K562 (cell line): ENCODE data around the gene LY6G6C. TPM values are rescaled to one million over a fixed set of nuclear protein-coding genes. Genes with fewer than 3 reads are reported as not detected.

Source experiments
- BCOR ChIP-seq: fragments of 450-650 bp; IDR thresholded peaks from 2 replicates; pipeline ENCODE4 v1.6.1; 2016
- BHLHE40 ChIP-seq: IDR thresholded peaks from 2 replicates; pipeline ENCODE4 v1.6.1; 2011; ENCODE audit warnings: low read length, improper control_type of control experiment
- ETS1 ChIP-seq: conservative IDR thresholded peaks from 2 replicates; pipeline ENCODE4 v1.6.1; 2011; ENCODE audit warnings: low read depth, mild to moderate bottlenecking, low read length; ENCODE audit not compliant: control insufficient read depth
- ETV6 ChIP-seq, 3 experiments: fragments of 150-350 bp in 1 of 3; sonication (generic) in 1 of 3; formaldehyde crosslinking in 1 of 3; IDR thresholded peaks; 2 replicates each; pipeline versions ENCODE4 v1.6.1 to v1.8.0; 2014 to 2022; ENCODE audit warnings: borderline replicate concordance in 2 of 3, low read depth in 2 of 3, antibody characterized with exemption in 1 of 3, low read length in 1 of 3, mild to moderate bottlenecking in 1 of 3, missing genetic modification reagents in 1 of 3
- HEY1 ChIP-seq: fragments of 250-450 bp; sonication (Bioruptor Pico); IDR thresholded peaks from 2 replicates; pipeline ENCODE4 v1.5.0; 2020; ENCODE audit warnings: mild to moderate bottlenecking, moderate library complexity, borderline replicate concordance
- HNRNPLL ChIP-seq: fragments of 200-400 bp; formaldehyde crosslinking; IDR thresholded peaks from 2 replicates; pipeline ENCODE4 v1.6.1; 2017; ENCODE audit warnings: low read length, low read depth, mild to moderate bottlenecking; ENCODE audit not compliant: poor library complexity, severe bottlenecking
- MED1 ChIP-seq: sonication (generic); formaldehyde crosslinking; IDR thresholded peaks from 2 replicates; pipeline ENCODE4 v1.8.1; 2023; ENCODE audit warnings: missing genetic modification reagents, borderline replicate concordance
- MTA1 ChIP-seq: fragments of 450-650 bp; IDR thresholded peaks from 2 replicates; pipeline ENCODE4 v1.6.1; 2017; ENCODE audit warnings: borderline replicate concordance
- NFATC3 ChIP-seq: fragments of 450-650 bp; IDR thresholded peaks from 2 replicates; pipeline ENCODE4 v1.6.1; 2017; ENCODE audit warnings: mild to moderate bottlenecking
- NFIX ChIP-seq: fragments of 250-450 bp; sonication (Bioruptor Pico); IDR thresholded peaks from 2 replicates; pipeline ENCODE4 v1.4.0; 2020; ENCODE audit warnings: low read depth, mild to moderate bottlenecking, moderate library complexity
- NR4A1 ChIP-seq, 2 experiments: fragments of 250-450 bp in 1 of 2; fragments of 450-650 bp in 1 of 2; sonication (Bioruptor Pico) in 1 of 2; IDR thresholded peaks; 2 replicates each; pipeline versions ENCODE4 v1.4.0 to v1.6.1; 2016 to 2020; ENCODE audit warnings: mild to moderate bottlenecking in 2 of 2, missing compliant biosample characterization in 1 of 2, missing genetic modification characterization in 1 of 2, moderate library complexity in 1 of 2
- PYGO2 ChIP-seq: fragments of 450-650 bp; IDR thresholded peaks from 2 replicates; pipeline ENCODE4 v1.6.1; 2016; ENCODE audit warnings: mild to moderate bottlenecking, missing genetic modification characterization, moderate library complexity, missing compliant biosample characterization
- RERE ChIP-seq: sonication (generic); formaldehyde crosslinking; IDR thresholded peaks from 2 replicates; pipeline ENCODE4 v1.8.0; 2023; ENCODE audit warnings: missing genetic modification reagents, mild to moderate bottlenecking, borderline replicate concordance
- ZBTB17 ChIP-seq: fragments of 450-650 bp; formaldehyde crosslinking; IDR thresholded peaks from 2 replicates; pipeline ENCODE4 v1.4.0; 2020; ENCODE audit warnings: mild to moderate bottlenecking
- ZNF398 ChIP-seq: fragments of 250-450 bp; sonication (Bioruptor Pico); IDR thresholded peaks from 2 replicates; pipeline ENCODE4 v1.8.0; 2021; ENCODE audit warnings: moderate library complexity, mild to moderate bottlenecking, inconsistent platforms
- ZNF561 ChIP-seq: fragments of 450-650 bp; formaldehyde crosslinking; conservative IDR thresholded peaks from 2 replicates; pipeline ENCODE4 v1.4.0; 2020; ENCODE audit warnings: mild to moderate bottlenecking, moderate library complexity
- polyA plus RNA-seq, 8 experiments: library from polyadenylated mRNA; depleted of rRNA in 4 of 8; stranded (reverse) in 5 of 8; unstranded in 3 of 8; fragments of >200 nt; fragmentation: Nextera tagmentation in 2 of 8; fragmentation: Illumina TruSeq in 1 of 8; extraction: Ambion mirVana in 2 of 8; extraction: Trizol in 1 of 8; gene quantifications; 2 replicates each; pipeline versions ENCODE4 v1.2.1 to v1.2.3, GENCODE V29; 2011 to 2014; ENCODE audit warnings: inconsistent platforms in 1 of 8, missing spikeins in 1 of 8
- total RNA-seq, 7 experiments: library from RNA; depleted of rRNA in 6 of 7; stranded (reverse); fragments of >200 nt in 6 of 7; fragmentation: Illumina TruSeq in 2 of 7; extraction: Trizol in 2 of 7; gene quantifications; 2 replicates each; pipeline versions ENCODE4 v1.2.1 to v1.2.3, GENCODE V29; 2011 to 2021; ENCODE audit warnings: low replicate concordance in 1 of 7

Gene LY6G6C
- total and polyA plus RNA-seq, 9 of the 15 experiments (the other 6 are each of a cell fraction or from before 2014, with no cell fraction given) = 0.06 to 0.20 TPM; not detected in 7

DNA sequence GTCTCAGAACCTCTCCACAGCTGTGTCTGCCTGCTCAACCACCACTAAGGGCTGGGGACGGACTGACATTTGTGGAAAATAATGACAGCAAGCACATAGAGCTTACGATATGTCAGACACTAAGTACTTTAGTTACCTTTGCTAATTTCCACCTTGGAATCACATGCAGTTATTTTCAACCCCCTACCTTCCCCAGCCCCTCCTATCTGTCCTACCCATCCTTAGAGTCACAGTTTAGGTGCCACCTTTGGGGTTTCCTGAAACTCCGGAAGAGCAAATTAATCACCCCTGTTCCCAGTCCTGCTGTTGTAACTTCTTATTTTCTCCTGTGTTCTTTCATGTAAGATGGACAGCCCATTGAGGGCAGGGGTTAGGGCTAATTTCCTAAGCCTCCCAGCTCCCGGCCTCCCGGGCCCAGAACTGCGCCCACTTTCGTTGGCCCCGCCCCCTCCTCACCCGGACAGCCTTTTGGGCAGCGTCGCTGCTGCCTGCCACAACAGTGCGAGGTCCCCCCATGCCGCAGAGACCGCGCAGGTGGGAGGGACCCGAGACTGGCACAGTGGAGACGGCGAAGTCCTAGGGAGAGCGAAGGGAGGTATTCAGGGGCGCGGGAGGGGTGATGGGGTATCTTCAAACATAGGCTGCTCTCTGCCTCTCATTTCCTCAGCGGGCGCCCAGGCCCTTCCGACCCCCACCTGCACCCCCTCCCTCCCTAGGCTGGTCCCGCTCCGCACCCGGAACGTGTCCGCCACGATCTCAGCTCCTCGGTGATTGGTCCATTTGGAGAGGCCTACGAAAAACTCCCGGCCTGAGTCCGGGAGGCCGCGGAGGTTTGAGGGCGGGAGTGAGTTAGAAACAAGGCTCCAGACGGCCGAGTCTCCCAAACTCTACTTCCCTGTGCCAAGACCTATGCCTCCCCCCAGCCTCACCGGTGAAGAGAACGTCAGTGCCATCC, 6.4 kb upstream of the LY6G6C start (continued):
- TF ChIP-seq NR4A1 (CRISPR knock-in tag; IDR thresholded peaks at IDR 0.05) (no peak), NR4A1 (tag; IDR thresholded peaks at IDR 0.05) (no peak), RERE (CRISPR knock-in tag) (no peak), BHLHE40 (no peak), ZBTB17 (CRISPR knock-in tag) (no peak; the same call in 1 of the 2 replicates), NFIX (CRISPR knock-in tag) (no peak), PYGO2 (tag) (no peak), ETS1 (no peak), ETV6 (IDR thresholded peaks at IDR 0.05; ENCODE audit: borderline replicate concordance in 1 of 2, low read depth in 2 of 2, low read length in 1 of 2) (no peak), ETV6 (CRISPR knock-in tag; IDR thresholded peaks at IDR 0.05; ENCODE audit: borderline replicate concordance) (no peak), MTA1 (no peak), HEY1 (CRISPR knock-in tag) (no peak), BCOR (no peak), ZNF398 (CRISPR knock-in tag) (no peak), ZNF561 (no peak), NFATC3 (no peak), HNRNPLL (no peak), MED1 (CRISPR knock-in tag) (no peak)
